Panc1 (cell line): ENCODE measurements around the gene INCENP.

ENCODE experiments used
- CTCF ChIP-seq: fragments of 450-650 bp; IDR thresholded peaks from 2 replicates; pipeline ENCODE4 v1.5.1; 2017; ENCODE audit warnings: mild to moderate bottlenecking
- POLR2AphosphoS5 ChIP-seq: IDR thresholded peaks from 2 replicates; pipeline ENCODE4 v1.6.1; 2012; ENCODE audit warnings: mild to moderate bottlenecking, low read depth, low read length, moderate library complexity
- REST ChIP-seq, 2 experiments: IDR thresholded peaks; 2 replicates each; pipeline ENCODE4 v1.6.1; 2011 to 2012; ENCODE audit warnings: low read depth in 2 of 2, control low read depth in 1 of 2, low read length in 1 of 2, mild to moderate bottlenecking in 1 of 2, moderate library complexity in 1 of 2; ENCODE audit not compliant: insufficient read depth in 1 of 2

- TF ChIP-seq CTCF (no peak), POLR2AphosphoS5 (no peak), REST (IDR thresholded peaks at IDR 0.05; ENCODE audit: insufficient read depth in 1 of 2, low read depth in 2 of 2, low read length in 1 of 2) (no peak)
Measured at GRCh38 chr11:62149986-62150886, 26.4 kb downstream of the INCENP start.
